ENCODE data around the gene RFX6.

RFX6 gene

GRCh38 chr6:116836606-116837342, 40.3 kb upstream of the RFX6 start:
- Histone ChIP-seq H3K79me2 (ENCODE audit: insufficient read depth, low read depth) (no peaks in the 10 kb centered on the region), H3K27ac (no peak overlapping the region), H3K4me3 (IDR thresholded peaks at IDR 0.05; ENCODE audit: insufficient read depth, low read depth, low read length) (no peak overlapping the region), H3K4me1 (ENCODE audit: low read depth, poor library complexity, severe bottlenecking) (no peaks in the 10 kb centered on the region), H3K27me3 (ENCODE audit: insufficient read depth, low read depth) (no peaks in the 10 kb centered on the region), H4K20me1 (ENCODE audit: insufficient read depth) (no peaks in the 10 kb centered on the region), H3K9ac (no peak overlapping the region), H3K36me3 (ENCODE audit: insufficient read depth) (no peaks in the 10 kb centered on the region), H3K4me2 (no peak overlapping the region), H2AFZ (ENCODE audit: low read depth) (no peak overlapping the region)
- no peak for TF ChIP-seq CTCF (conservative IDR thresholded peaks at IDR 0.05; ENCODE audit: low read depth, low read length)

- H3K4me3 ChIP-seq (IDR thresholded peaks at IDR 0.05; ENCODE audit: insufficient read depth, low read depth, low read length) = no peak overlapping the region
- no peak overlapping the region for H2AFZ ChIP-seq (ENCODE audit: low read depth)
- H3K9ac ChIP-seq = no peak overlapping the region
- no peak overlapping the region for H3K27ac ChIP-seq
- no peak overlapping the region for H3K4me2 ChIP-seq
- H3K36me3 ChIP-seq (ENCODE audit: insufficient read depth) = no peaks in the 10 kb centered on the region
- no peaks in the 10 kb centered on the region for H3K4me1 ChIP-seq (ENCODE audit: low read depth, poor library complexity, severe bottlenecking)
- H3K79me2 ChIP-seq (ENCODE audit: insufficient read depth, low read depth) = no peaks in the 10 kb centered on the region
- H4K20me1 ChIP-seq (ENCODE audit: insufficient read depth) = no peaks in the 10 kb centered on the region
- H3K27me3 ChIP-seq (ENCODE audit: insufficient read depth, low read depth) = no peaks in the 10 kb centered on the region
- TF ChIP-seq CTCF (conservative IDR thresholded peaks at IDR 0.05; ENCODE audit: low read depth, low read length) = no peak
Observed at GRCh38 chr6:116840091-116840490, 37.0 kb upstream of the RFX6 start.

- no peak overlapping the region for H2AFZ ChIP-seq (ENCODE audit: low read depth)
- no peaks in the 10 kb centered on the region for H3K27me3 ChIP-seq (ENCODE audit: insufficient read depth, low read depth)
- H3K4me3 ChIP-seq (IDR thresholded peaks at IDR 0.05; ENCODE audit: insufficient read depth, low read depth, low read length) = no peak overlapping the region
- H3K4me1 ChIP-seq (ENCODE audit: low read depth, poor library complexity, severe bottlenecking) = no peaks in the 10 kb centered on the region
- H3K4me2 ChIP-seq = no peak overlapping the region
- no peak overlapping the region for H3K9ac ChIP-seq
- TF ChIP-seq CTCF (conservative IDR thresholded peaks at IDR 0.05; ENCODE audit: low read depth, low read length) = no peak
- H4K20me1 ChIP-seq (ENCODE audit: insufficient read depth) = no peaks in the 10 kb centered on the region
- H3K27ac ChIP-seq = no peak overlapping the region
- H3K79me2 ChIP-seq (ENCODE audit: insufficient read depth, low read depth) = no peaks in the 10 kb centered on the region
- H3K36me3 ChIP-seq (ENCODE audit: insufficient read depth) = no peaks in the 10 kb centered on the region
Observed at GRCh38 chr6:116842459-116842858, 34.6 kb upstream of the RFX6 start.

GRCh38 chr6:116847227-116847626, 29.8 kb upstream of the RFX6 start:
- H2AFZ ChIP-seq (ENCODE audit: low read depth) = no peak overlapping the region
- no peak overlapping the region for H3K4me3 ChIP-seq (IDR thresholded peaks at IDR 0.05; ENCODE audit: insufficient read depth, low read depth, low read length)
- H3K36me3 ChIP-seq (ENCODE audit: insufficient read depth) = no peaks in the 10 kb centered on the region
- TF ChIP-seq CTCF (conservative IDR thresholded peaks at IDR 0.05; ENCODE audit: low read depth, low read length) = no peak; the same call in 1 of the 2 replicates
- H3K9ac ChIP-seq = no peak overlapping the region
- H3K27ac ChIP-seq = no peak overlapping the region
- H3K4me2 ChIP-seq = no peak overlapping the region
- H3K79me2 ChIP-seq (ENCODE audit: insufficient read depth, low read depth) = no peaks in the 10 kb centered on the region
- H3K27me3 ChIP-seq (ENCODE audit: insufficient read depth, low read depth) = no peaks in the 10 kb centered on the region
- no peaks in the 10 kb centered on the region for H4K20me1 ChIP-seq (ENCODE audit: insufficient read depth)
- H3K4me1 ChIP-seq (ENCODE audit: low read depth, poor library complexity, severe bottlenecking) = no peaks in the 10 kb centered on the region

All from KMS-11 (cell line).